Measurements from ENCODE around the gene TGFA. TPM values are rescaled to one million over a fixed set of nuclear protein-coding genes. Genes with fewer than 3 reads are reported as not detected.

TGFA gene
- total and polyA plus RNA-seq, 9 donors = 0.08 to 8.7 (median 1.2) TPM

DNA sequence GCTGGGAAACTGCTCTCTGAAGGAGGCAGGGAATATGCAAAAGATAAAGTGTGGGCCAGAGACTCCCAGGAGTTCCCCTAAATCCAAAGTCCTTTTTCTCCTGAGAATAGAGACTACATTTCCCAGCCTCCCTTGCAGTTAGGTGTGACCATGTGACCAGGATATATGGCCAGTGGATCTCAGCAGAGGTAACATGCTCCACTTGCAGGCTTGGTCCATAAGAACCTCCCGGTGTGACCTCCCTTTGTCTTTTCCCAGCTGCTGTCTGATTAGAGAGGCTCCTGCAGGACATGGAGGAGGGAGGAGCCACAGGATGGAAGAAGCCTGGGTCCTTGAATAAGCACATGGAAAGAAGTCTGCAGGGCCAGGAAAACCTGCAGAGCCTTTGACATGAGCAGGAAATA lies 76.2 kb downstream of the TGFA start:
- DNase-seq = no peak
- Histone ChIP-seq H3K4me3 (no peak overlapping the region), H3K36me3 (no peaks in the 10 kb centered on the region), H3K27me3 (no peaks in the 10 kb centered on the region), H3K27ac (no peak overlapping the region), H3K4me1 (ENCODE audit: insufficient read depth) (no peaks in the 10 kb centered on the region), H3K9me3 (no peaks in the 10 kb centered on the region)
- TF ChIP-seq EP300 (IDR thresholded peaks at IDR 0.05) = no peak
- TF ChIP-seq, protein P1, sequence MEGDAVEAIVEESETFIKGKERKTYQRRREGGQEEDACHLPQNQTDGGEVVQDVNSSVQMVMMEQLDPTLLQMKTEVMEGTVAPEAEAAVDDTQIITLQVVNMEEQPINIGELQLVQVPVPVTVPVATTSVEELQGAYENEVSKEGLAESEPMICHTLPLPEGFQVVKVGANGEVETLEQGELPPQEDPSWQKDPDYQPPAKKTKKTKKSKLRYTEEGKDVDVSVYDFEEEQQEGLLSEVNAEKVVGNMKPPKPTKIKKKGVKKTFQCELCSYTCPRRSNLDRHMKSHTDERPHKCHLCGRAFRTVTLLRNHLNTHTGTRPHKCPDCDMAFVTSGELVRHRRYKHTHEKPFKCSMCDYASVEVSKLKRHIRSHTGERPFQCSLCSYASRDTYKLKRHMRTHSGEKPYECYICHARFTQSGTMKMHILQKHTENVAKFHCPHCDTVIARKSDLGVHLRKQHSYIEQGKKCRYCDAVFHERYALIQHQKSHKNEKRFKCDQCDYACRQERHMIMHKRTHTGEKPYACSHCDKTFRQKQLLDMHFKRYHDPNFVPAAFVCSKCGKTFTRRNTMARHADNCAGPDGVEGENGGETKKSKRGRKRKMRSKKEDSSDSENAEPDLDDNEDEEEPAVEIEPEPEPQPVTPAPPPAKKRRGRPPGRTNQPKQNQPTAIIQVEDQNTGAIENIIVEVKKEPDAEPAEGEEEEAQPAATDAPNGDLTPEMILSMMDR (IDR thresholded peaks at IDR 0.05) = no peak
- no peak for TF ChIP-seq POLR2A (IDR thresholded peaks at IDR 0.05)
- 0 to 8% (median 4%) methylated on average over 1 of the region's 1 CpG for WGBS, 3 donors
- intact Hi-C loops (cut with DNase I) = no loop called here

DNA sequence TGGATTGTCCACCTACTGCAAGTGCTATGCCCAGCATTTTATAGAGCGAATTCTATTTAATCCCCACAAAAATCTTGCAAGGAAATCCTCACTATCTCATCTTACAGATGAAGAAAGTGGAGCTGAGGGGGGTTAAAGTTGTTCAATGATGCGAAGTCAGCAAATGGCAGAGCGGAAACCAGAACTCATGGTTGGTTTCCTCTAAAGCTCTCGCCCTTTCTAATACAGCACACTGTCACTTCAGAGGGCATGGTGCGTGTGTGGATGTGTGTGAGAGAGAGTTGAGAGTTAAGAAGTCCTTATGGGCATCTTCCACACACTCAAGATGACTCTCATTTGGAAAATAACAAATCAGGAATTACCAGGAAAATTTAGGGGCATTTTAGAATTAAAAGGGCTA lies 78.4 kb downstream of the TGFA start:
- intact Hi-C loops (cut with DNase I) = no loop called here
- Histone ChIP-seq H3K36me3 (no peaks in the 10 kb centered on the region), H3K27ac (no peak overlapping the region), H3K9me3 (no peaks in the 10 kb centered on the region), H3K4me1 (ENCODE audit: insufficient read depth) (no peaks in the 10 kb centered on the region), H3K4me3 (no peak overlapping the region), H3K27me3 (no peaks in the 10 kb centered on the region)
- DNase-seq = no peak
- WGBS, 3 donors = 92 to 93% (median 93%) methylated on average over 5 of the region's 5 CpGs
- TF ChIP-seq, protein P1 (IDR thresholded peaks at IDR 0.05) = no peak
- TF ChIP-seq EP300 (IDR thresholded peaks at IDR 0.05) = no peak
- no peak for TF ChIP-seq POLR2A (IDR thresholded peaks at IDR 0.05)

DNA sequence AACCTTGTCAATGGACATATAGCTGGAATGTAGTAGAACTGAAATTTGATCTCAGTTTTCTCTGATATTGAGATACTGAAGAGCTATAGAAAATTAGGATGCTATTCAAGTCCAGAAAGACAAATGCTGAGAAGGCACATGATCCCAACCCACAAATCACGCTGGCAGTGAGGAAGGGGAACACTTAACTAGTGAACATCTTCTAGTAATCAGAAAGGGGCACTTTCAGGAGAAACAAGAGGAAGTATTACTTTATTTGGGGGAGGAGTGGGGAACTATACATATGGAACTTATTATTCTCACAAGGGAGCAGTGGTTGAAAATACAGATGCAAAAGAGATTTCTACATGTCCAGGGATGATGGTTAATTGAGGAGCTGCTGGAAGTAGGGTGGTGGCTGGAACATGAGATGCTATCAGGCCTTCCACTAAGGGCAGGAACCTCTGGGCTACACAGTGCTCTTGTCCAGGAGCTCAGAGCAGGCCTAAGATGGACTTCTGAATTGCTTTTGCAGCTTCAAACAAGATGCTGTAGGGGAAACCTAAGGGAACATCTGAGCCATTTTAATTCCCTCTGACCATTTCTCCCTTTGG lies 79.3 kb downstream of the TGFA start:
- intact Hi-C loops (cut with DNase I) = no loop called here

DNA sequence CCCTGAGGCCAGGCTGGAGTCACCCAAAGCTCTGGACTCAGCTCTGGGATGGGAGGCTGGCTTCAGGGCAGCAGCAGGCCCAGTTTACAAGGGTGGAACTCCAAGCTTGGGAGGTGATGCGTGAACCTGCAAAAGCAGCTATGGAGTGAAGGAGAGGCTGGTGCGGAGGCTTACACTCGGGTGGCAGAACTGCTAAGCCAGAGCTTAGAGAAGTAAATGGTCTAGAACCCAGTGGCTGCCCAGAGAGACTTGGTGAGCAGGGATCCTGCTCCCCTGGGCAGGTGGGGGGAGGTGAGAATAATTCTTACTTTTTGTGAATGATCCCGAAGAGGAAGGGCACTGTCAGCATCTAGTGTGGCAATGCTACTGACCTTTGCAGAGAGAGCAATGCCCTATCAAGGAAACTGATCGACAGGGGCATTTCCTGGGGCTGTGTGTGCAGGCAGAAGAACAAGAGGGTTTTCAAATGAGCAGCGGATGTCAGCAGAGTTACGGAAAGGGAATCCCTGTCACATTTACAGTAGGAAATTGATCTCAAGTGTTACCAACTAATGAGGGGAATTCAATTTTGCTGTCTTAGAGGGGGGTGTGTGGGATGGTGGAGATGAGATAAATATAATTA lies 80.4 kb downstream of the TGFA start:
- Histone ChIP-seq H3K9me3 (no peaks in the 10 kb centered on the region), H3K36me3 (no peaks in the 10 kb centered on the region), H3K4me1 (ENCODE audit: insufficient read depth) (no peaks in the 10 kb centered on the region), H3K4me3 (no peak overlapping the region), H3K27me3 (no peaks in the 10 kb centered on the region), H3K27ac (no peak overlapping the region)
- no peak for TF ChIP-seq POLR2A (IDR thresholded peaks at IDR 0.05)
- no peak for TF ChIP-seq EP300 (IDR thresholded peaks at IDR 0.05)
- TF ChIP-seq, protein P1 (IDR thresholded peaks at IDR 0.05) = no peak
- DNase-seq = no peak
- 81 to 87% (median 82%) methylated on average over 7 of the region's 7 CpGs for WGBS, 3 donors
- intact Hi-C loops (cut with DNase I) = loop anchor here in 1 of 4 donors (2.0 kb wide), 1 partner anchor 68 kb away; no protein-coding TSS in a partner anchor

More for the DNA sequence above, 79.3 kb downstream of the TGFA start:
- Histone ChIP-seq H3K27ac (no peak overlapping the region), H3K9me3 (no peaks in the 10 kb centered on the region), H3K27me3 (no peaks in the 10 kb centered on the region), H3K4me1 (ENCODE audit: insufficient read depth) (no peaks in the 10 kb centered on the region), H3K36me3 (no peaks in the 10 kb centered on the region), H3K4me3 (no peak overlapping the region)
- WGBS, 3 donors = 69 to 84% (median 83%) methylated on average over 1 of the region's 1 CpG
- no peak for DNase-seq
- TF ChIP-seq EP300 (IDR thresholded peaks at IDR 0.05) = no peak
- TF ChIP-seq, protein P1 (IDR thresholded peaks at IDR 0.05) = no peak
- TF ChIP-seq POLR2A (IDR thresholded peaks at IDR 0.05) = no peak
